ENCODE results near the gene NNMT.

Gene NNMT

GRCh38 chr11:114295676-114296604 lies at the start of gene NNMT:
TSS of gene NNMT (plus strand) at chr11:114296399. CDS start at chr11:114296557, 158 bp downstream.
- H3K4me3 ChIP-seq (ENCODE audit: low read depth, low read length): no peak within 1 kb of the TSS
- TF ChIP-seq, protein P1, sequence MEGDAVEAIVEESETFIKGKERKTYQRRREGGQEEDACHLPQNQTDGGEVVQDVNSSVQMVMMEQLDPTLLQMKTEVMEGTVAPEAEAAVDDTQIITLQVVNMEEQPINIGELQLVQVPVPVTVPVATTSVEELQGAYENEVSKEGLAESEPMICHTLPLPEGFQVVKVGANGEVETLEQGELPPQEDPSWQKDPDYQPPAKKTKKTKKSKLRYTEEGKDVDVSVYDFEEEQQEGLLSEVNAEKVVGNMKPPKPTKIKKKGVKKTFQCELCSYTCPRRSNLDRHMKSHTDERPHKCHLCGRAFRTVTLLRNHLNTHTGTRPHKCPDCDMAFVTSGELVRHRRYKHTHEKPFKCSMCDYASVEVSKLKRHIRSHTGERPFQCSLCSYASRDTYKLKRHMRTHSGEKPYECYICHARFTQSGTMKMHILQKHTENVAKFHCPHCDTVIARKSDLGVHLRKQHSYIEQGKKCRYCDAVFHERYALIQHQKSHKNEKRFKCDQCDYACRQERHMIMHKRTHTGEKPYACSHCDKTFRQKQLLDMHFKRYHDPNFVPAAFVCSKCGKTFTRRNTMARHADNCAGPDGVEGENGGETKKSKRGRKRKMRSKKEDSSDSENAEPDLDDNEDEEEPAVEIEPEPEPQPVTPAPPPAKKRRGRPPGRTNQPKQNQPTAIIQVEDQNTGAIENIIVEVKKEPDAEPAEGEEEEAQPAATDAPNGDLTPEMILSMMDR (IDR thresholded peaks at IDR 0.05; ENCODE audit: low read depth, low read length, missing control alignments): no peak
- no peak for DNase-seq (ENCODE audit: low read depth)

GRCh38 chr11:114247070-114247789 lies 49.0 kb upstream of the NNMT start:
- no peak for DNase-seq (ENCODE audit: low read depth)
- H3K4me3 ChIP-seq (ENCODE audit: low read depth, low read length): no peak overlapping the region
- TF ChIP-seq, protein P1 (IDR thresholded peaks at IDR 0.05; ENCODE audit: low read depth, low read length, missing control alignments): no peak

- DNase-seq (ENCODE audit: low read depth): no peak
- H3K4me3 ChIP-seq (ENCODE audit: low read depth, low read length): no peak overlapping the region
- TF ChIP-seq, protein P1 (IDR thresholded peaks at IDR 0.05; ENCODE audit: low read depth, low read length, missing control alignments): no peak
Observed at GRCh38 chr11:114250180-114250579, 46.0 kb upstream of the NNMT start.

- peak; percentile 7 for DNase-seq (ENCODE audit: low read depth)
- no peak overlapping the region for H3K4me3 ChIP-seq (ENCODE audit: low read depth, low read length)
- TF ChIP-seq, protein P1 (IDR thresholded peaks at IDR 0.05; ENCODE audit: low read depth, low read length, missing control alignments): no peak
Observed at GRCh38 chr11:114250993-114251814, 45.0 kb upstream of the NNMT start.

DNA sequence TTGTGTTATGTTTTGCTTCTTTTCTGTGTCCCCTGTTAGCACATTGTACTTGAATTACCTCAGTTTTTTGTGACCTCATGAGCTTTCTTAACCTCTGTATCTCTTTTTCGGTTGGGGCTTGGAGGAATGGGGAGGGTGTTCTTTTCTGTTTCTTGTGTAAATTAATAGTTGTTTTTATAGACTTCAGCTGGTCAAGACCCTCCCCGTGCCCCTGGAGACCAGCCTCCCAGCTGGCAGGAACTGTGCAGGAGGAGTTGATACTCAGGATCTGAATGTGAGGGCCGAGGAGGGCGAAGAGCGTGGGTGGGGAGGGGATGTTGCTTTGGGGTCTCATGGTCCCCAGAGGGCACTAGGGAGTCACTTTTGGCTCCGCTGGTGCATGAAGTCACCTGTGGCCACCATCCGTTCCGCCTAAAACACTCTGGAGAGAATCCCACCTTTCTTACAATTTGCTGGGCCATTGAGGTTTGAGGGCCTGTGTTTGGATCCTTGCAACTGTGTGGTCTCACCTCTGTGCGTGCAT lies 44.3 kb upstream of the NNMT start:
- TF ChIP-seq, protein P1 (IDR thresholded peaks at IDR 0.05; ENCODE audit: low read depth, low read length, missing control alignments): peak; percentile 5
- H3K4me3 ChIP-seq (ENCODE audit: low read depth, low read length): no peak overlapping the region
- DNase-seq (ENCODE audit: low read depth): no peak

DNA sequence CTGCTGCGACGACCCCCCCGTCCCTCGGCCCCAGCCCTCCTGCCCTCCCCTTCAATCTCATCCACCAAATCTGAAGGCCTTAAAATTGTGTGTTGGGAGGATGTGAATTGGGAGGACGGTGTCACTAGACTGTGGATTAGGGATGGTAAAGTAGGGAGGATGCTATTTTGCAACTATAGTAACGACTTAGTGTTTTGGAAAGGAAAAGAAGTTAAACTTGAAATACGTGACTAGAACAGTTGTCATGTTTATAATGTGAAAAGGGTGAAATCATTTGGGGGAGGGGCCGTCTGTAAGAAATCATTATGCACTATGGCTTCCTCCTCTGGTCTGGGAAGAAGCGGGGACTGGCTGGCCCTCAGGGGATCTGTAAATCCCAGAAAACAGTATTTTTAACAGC lies 43.4 kb upstream of the NNMT start:
- DNase-seq (ENCODE audit: low read depth): no peak
- no peak overlapping the region for H3K4me3 ChIP-seq (ENCODE audit: low read depth, low read length)
- TF ChIP-seq, protein P1 (IDR thresholded peaks at IDR 0.05; ENCODE audit: low read depth, low read length, missing control alignments): no peak
